HG03378 (cell line): ENCODE measurements around the gene SLC9A3.

Experiments
- ATAC-seq: cut with Tn5 transposase; IDR thresholded peaks from one replicate; pipeline ENCODE4 v1.9.1; 2021; ENCODE audit warnings: mild to moderate bottlenecking, moderate library complexity; ENCODE audit not compliant: unreplicated experiment

Gene SLC9A3

DNA sequence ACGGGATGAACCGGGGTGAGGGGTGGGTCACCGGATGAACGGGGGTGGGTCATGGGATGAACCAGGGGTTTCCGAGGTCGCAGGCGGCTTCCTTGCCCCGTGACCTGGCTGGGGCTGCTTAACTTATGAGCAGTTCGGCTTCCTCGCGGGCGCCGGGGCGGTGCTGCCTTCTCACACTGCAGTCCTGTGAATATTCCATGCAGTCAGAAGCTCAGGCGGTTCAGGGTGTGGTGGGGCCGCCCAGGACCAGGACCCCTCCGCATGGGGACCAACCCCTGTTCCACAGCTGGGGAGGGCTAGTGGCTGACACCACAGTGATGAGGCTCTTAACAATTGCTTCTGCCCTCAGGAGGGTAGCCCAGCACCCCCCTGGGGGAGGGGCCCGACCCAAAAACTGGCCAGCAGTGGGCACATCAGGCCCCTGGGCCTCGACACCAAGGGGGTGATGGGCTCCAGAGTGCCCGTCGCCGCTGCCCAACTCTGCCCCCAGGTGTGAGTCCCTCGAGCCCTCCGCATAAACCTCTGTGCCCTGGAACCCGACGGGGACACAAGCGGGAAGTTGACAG, 30.9 kb upstream of the SLC9A3 start:
- no peak for ATAC-seq

- ATAC-seq = no peak
These were observed 30.2 kb upstream of the SLC9A3 start for GRCh38 chr5:554284-554988.

GRCh38 chr5:553874-554273, 29.6 kb upstream of the SLC9A3 start:
- ATAC-seq = no peak

GRCh38 chr5:551406-551805, 27.2 kb upstream of the SLC9A3 start:
- ATAC-seq = no peak

DNA sequence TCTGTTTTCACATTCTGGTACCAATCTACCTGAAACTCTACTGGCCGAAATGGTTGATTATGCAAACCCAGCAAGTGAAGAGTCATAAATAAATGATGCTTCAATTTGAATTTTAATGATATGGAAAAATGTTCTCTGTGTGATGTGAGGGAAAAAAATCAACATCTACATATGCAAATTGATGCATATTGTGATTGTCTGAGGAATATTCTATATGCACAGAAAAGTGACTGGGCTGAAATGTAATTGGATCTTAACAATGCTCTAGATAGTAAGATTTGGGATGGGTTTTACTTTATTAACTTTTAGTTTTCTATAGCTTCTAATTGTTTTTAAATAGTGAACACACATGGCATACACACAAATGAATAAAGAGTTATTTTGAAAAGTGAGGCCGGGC, 25.0 kb upstream of the SLC9A3 start:
- no peak for ATAC-seq

DNA sequence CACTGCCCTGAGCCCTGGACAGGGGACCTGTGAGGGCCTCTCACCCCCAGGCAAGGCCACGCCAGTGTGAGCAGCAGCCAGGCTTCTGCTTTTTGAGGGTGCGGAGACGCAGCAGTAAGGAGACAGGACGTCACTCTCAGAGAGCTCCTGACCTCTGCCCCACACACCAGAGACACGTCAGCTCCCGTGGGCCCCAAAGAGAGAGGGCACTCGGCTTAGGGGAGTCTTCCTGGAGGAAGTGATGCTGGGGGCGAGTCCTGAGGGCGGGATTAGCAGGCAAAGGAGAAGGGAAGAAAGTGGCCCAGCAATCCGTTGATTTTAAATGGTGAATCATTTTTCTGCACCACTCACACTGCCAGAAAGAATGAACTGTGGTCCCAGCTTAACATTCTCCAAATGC, 24.0 kb upstream of the SLC9A3 start:
- no peak for ATAC-seq

- ATAC-seq = no peak
These were observed 23.1 kb upstream of the SLC9A3 start for GRCh38 chr5:547086-547924.

GRCh38 chr5:546376-546908, 22.2 kb upstream of the SLC9A3 start:
- ATAC-seq = no peak

GRCh38 chr5:545641-546375, 21.6 kb upstream of the SLC9A3 start:
- ATAC-seq = no peak

- no peak for ATAC-seq
These were observed 20.6 kb upstream of the SLC9A3 start for GRCh38 chr5:544675-545355.

- peak; percentile 96 for ATAC-seq
These were observed 19.8 kb upstream of the SLC9A3 start for GRCh38 chr5:543755-544674.

DNA sequence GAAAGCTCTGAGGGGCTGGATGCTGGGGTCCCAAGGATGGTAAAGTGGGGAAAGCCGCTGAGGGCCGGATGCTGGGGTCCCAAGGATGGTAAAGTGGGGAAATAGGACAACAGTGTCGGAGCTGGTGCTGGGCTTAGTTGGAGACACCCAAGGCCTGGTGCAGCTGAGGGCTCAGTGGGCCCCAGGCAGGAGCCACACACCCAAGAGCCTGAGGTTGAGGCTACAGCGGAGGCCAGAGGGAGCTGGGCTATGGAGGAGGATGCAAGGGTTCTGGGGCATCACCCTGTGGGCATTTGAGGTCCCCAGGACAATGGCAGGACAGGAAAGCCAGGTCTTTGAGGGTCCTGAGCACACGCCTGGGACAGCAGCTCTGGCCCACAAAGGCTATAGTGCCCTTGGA, 19.1 kb upstream of the SLC9A3 start:
- no peak for ATAC-seq

- ATAC-seq = no peak
These were observed 18.4 kb upstream of the SLC9A3 start for GRCh38 chr5:542319-543311.

DNA sequence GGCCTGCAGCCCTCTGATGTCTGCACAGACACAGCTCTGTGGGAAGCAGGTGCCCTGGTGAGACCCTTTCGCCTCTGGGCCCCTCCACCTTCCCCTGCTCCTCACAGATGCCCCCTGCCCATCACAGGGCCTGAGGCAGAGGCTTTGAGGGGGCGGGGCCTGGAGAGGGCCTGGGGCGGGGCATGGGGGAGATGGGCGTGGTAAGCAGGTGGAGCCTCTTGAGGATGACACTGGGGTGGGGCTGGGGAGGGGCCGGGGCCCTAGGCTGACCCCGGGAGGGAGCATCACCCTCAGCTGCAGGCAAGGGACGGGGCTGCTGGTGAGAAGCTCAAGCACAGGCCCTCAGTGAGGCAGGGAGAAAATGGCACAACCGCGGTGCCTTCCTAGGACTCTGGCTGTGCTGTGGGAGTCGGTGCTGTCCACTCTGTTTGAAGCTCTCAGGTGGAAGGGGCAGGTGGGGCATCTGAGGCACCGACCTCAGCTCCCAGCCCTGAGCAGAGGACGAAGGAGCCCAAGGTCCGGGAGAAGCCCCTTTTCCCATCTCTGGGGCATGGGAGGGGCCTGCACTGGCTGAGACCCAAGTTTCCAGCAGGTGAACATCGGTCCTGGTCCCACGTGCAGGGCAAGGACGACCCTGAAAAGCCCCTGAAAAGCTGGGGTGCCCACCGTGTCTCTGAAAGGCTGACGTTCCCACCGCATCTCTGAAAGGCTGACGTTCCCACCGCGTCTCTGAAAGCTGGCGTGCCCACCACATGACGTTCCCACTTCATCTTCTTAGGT, 17.5 kb upstream of the SLC9A3 start:
- no peak for ATAC-seq

- no peak for ATAC-seq
These were observed 16.8 kb upstream of the SLC9A3 start for GRCh38 chr5:540906-541538.

GRCh38 chr5:540071-540905, 16.0 kb upstream of the SLC9A3 start:
- ATAC-seq = no peak
